T-helper 1 cell (primary cell): Measurements from ENCODE around the gene CDCP1.
"Not testable (repeated sequence)": the region's sequence is repeated elsewhere in the genome, so short reads cannot be mapped to it uniquely, and the experiment has no call there.

ENCODE experiments used
- DNase-seq, 5 donors: peaks; one replicate each; pipeline ENCODE4 v3.0.0-alpha.2; 2012 to 2020

Gene CDCP1

GRCh38 chr3:45055032-45055410, 91.2 kb downstream of the CDCP1 start:
- no peak for DNase-seq

- no peak for DNase-seq
Observed at GRCh38 chr3:45054196-45054857, 91.9 kb downstream of the CDCP1 start.

- DNase-seq: not testable (repeated sequence)
Observed at GRCh38 chr3:45053805-45054195, 92.4 kb downstream of the CDCP1 start.

- no peak for DNase-seq
Observed at GRCh38 chr3:45051685-45052084, 94.5 kb downstream of the CDCP1 start.

GRCh38 chr3:45049807-45050206, 96.4 kb downstream of the CDCP1 start:
- DNase-seq: no peak

GRCh38 chr3:45048244-45048643, 97.9 kb downstream of the CDCP1 start:
- no peak for DNase-seq

- no peak for DNase-seq
Observed at GRCh38 chr3:45043728-45044299, 102.4 kb downstream of the CDCP1 start.

GRCh38 chr3:45042162-45042561, 104.0 kb downstream of the CDCP1 start:
- DNase-seq: no peak

GRCh38 chr3:45041666-45042065, 104.5 kb downstream of the CDCP1 start:
- peak in 1 of 5 donors; percentile 9 for DNase-seq

GRCh38 chr3:45037720-45038455, 108.3 kb downstream of the CDCP1 start:
- DNase-seq: peak; percentile 69 to 90 (median 86)

GRCh38 chr3:45035441-45036301, 110.5 kb downstream of the CDCP1 start:
- peak in 1 of 5 donors; percentile 22 for DNase-seq

- no peak for DNase-seq
Observed at GRCh38 chr3:45034612-45035252, 111.4 kb downstream of the CDCP1 start.

GRCh38 chr3:45033791-45034190, 112.4 kb downstream of the CDCP1 start:
- DNase-seq: no peak
